GM12874 (cell line): ENCODE measurements around the gene GINS1.

ENCODE experiments used
- TF ChIP-seq, protein P1 (sequence below): IDR thresholded peaks from 2 replicates; pipeline ENCODE4 v1.5.1; 2011; ENCODE audit warnings: low read depth, mild to moderate bottlenecking, control low read depth, low read length, moderate library complexity; ENCODE audit not compliant: insufficient read depth

The GINS1 gene

DNA sequence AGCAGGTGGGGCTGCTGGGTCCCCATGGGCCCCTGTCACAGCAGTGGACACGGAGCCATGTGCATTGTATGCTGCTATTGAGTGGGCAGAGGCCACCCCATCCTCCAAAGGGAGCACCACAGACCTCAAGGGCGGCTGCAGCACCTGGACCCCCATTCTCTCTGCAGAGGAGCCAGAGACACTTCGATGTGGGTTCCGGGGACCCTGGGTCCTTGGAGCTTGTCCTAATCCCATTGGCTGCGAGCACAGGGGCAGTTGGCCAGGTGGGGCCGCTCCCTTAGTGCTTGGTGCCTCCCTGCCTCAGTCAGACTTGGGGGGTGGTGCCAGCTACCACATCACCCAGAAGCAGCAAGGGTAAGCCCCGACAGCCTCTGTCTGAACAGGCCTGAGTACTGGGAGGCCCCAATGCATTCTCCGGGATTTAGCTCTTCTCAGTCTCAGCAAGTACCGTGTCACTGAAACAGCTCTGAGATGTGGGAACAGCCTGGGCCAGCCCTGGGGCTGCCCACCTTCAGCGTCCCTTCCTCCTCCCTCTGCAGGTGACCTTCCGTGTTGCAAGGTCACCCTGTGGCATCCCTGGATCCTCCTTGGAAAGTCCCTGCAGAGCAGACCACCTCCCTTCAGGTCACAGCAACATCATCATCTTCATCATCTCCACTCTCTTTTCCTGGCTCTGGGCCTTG, 73.9 kb downstream of the GINS1 start:
- TF ChIP-seq, protein P1, sequence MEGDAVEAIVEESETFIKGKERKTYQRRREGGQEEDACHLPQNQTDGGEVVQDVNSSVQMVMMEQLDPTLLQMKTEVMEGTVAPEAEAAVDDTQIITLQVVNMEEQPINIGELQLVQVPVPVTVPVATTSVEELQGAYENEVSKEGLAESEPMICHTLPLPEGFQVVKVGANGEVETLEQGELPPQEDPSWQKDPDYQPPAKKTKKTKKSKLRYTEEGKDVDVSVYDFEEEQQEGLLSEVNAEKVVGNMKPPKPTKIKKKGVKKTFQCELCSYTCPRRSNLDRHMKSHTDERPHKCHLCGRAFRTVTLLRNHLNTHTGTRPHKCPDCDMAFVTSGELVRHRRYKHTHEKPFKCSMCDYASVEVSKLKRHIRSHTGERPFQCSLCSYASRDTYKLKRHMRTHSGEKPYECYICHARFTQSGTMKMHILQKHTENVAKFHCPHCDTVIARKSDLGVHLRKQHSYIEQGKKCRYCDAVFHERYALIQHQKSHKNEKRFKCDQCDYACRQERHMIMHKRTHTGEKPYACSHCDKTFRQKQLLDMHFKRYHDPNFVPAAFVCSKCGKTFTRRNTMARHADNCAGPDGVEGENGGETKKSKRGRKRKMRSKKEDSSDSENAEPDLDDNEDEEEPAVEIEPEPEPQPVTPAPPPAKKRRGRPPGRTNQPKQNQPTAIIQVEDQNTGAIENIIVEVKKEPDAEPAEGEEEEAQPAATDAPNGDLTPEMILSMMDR: no peak

DNA sequence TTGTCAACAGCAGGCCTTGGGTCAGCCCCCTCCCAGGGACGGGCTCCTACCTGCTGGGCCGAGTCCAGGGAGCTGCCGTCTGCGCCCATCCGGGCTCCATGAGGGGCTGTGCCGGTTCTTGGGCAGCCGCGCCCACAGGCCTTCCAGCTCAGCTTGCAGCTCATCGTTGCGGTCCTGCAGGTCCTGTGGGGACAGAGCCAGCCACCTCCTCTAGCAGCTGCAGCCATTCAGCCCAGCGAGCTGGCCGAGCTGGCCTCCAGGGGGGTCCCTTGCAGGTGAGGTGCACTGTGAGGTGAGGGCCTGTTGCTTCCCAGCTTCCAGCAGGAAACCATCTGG, 74.4 kb downstream of the GINS1 start:
- TF ChIP-seq, protein P1: no peak

DNA sequence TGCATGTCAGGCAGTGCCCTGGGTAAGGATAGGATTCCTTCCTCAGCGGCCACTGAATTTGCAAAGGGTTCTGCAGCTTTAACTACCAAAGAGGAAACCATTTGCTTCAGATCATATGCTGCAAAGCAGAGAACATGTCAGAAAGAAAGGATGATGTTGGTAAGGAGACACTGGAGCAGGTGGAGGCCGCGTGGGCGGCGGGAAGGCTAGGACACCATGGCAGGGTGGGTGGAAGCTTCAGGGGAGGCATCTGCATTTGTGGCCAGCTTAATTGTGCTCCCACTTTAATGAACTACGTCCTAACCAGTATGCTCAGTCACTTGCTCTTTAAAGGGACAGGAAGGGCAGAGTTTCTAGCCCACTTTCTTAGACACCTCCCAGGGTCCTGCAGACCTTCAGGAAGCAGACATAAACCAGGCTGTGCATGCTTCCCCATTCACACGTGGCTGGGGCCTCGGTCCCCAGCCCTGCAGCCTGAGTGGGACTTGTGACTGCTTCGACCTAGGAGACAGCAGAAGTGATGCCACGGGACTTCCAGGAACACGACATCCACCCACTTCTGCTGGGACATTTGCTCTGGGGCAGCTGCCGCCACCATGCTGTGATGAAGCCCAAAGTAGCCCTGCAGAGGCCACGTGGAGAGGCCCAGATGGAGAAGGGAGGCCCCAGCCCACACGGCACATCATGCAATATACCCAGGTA, 76.1 kb downstream of the GINS1 start:
- TF ChIP-seq, protein P1: no peak

DNA sequence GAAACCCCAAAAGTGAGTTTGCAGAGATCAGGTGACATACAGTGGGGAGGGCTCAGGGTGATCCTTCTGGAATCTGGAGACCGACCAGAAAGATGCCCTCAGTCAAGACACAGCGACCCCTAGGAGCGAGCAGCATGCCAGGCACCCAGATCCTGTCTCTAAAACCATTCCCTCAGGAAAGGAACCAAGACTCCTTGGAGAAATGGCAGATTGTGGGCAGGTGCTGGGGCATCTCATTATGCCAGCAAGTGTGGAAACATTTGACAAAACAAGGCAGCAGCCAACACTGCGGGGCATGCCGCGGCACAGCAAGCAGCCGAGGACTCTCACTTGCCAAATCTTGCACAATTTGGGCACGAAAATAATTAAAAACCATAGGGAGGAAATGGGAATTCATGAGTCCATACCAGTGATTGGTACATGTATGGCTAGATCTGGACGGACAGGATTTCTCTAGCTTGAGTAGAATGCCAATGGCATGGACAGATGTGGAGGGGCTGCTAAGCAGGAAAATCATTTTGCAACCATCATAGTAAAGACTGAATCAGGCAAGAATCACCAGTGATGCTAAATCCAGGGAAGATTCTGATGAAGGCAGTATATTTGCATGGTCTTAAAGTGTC, 76.9 kb downstream of the GINS1 start:
- TF ChIP-seq, protein P1: no peak

DNA sequence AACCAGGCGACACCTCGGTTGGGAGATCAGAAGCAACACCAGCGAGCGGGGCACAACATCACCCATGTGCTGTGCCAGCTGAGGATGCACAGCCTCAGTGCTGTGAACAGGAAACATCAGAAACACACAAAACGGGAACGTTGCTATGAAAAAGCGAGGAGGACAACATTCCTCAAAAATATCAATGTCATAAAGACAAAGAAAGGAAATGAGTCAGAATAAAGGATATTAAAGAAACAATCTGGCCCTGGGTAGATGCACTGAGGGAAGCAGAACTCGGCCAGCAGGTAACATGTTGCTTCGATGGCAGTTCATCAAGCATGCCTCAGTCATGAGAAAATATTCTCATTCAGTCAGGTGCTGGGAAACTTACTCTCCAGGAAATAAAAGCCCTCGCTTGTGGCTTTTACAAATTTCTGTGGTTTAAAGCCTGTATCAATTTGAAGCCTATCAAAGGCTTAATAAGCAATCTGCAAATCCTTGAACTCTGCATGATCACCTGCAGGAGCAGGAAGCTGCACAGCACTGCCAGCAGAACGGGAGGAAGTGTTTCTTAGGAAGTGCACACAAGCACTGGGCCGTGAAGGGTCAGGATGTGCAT, 77.5 kb downstream of the GINS1 start:
- TF ChIP-seq, protein P1: no peak

DNA sequence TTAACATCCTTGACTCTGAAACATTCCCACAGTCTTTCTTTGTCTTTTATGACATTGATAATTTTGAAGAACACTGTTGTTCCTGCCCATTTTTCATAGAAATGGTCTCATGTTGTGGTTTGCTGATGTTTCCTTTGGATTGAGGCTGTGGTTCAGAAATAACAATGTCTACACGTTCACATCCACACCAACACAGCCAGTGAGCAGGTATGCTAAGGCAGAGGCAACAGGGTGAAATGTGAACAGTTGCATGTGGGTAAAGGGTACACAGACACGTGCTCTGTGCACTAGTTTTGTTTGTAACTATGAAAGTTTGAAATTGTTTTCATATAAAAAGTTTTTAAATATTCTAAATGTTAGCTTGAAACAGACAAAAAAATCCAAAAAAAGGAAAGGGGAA, 78.4 kb downstream of the GINS1 start:
- TF ChIP-seq, protein P1: no peak

DNA sequence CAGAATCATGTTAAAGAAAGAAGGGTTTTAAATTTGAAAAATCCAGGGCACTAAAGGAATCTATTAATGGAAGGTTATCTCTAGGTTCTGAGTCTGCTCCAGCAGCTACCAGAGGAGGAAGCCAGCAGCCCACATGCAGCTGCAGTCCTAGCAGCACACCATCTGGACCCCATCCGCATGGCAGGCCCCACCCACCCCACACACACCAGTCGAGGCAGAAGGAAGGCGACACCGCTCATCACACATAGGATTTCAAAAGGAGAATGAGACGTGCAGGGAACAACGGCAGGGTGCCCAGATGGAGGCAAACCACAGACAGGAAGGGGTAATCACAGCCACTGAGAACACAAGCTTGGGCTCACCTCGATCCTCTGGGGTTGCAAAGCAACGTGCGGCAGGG, 78.9 kb downstream of the GINS1 start:
- TF ChIP-seq, protein P1: no peak
